B cell (primary cell): ENCODE data around the gene VAV3. TPM values are rescaled to one million over a fixed set of nuclear protein-coding genes. Genes with fewer than 3 reads are reported as not detected.
"Not testable (repeated sequence)": the region's sequence is repeated elsewhere in the genome, so short reads cannot be mapped to it uniquely, and the experiment has no call there.

Experiments
- ATAC-seq: fragments of 200-7000 bp; cut with Tn5 transposase; one replicate; pipeline ENCODE4 v1.10.0; 2021; ENCODE audit warnings: low read depth, mild to moderate bottlenecking, moderate number of reproducible peaks, moderate library complexity
- CTCF ChIA-PET: fragments of 350-600 bp; sonication (Branson Sonifier 250); formaldehyde crosslinking; loops from one replicate; lab custom pipeline; 2021; ENCODE audit warnings: antibody characterized with exemption, inconsistent platforms; lab: Charles Lee
- POLR2A ChIA-PET: fragments of 350-600 bp; sonication (Branson Sonifier 250); formaldehyde crosslinking; loops from one replicate; lab custom pipeline; 2021; ENCODE audit warnings: antibody characterized with exemption; lab: Charles Lee
- DNase-seq: peaks from one replicate; pipeline ENCODE4 v3.0.0; 2013
- H2AFZ ChIP-seq: 2 replicates; pipeline ENCODE4 v1.6.1; 2012; ENCODE audit warnings: mild to moderate bottlenecking, low read depth, low read length; ENCODE audit not compliant: insufficient read depth, poor library complexity, severe bottlenecking
- H3K27ac ChIP-seq, 2 donors: 1 replicate in 1 of 2; 2 replicates in 1 of 2; pipeline ENCODE4 v1.5.1; 2012 to 2013; ENCODE audit warnings: low read length in 2 of 2, mild to moderate bottlenecking in 2 of 2, moderate library complexity in 1 of 2
- H3K27me3 ChIP-seq, 4 experiments: fragments of 200-600 bp in 1 of 4; sonication (generic) in 1 of 4; replicated peaks in 1 of 4; 1 replicate in 2 of 4; 2 replicates in 2 of 4; pipeline versions ENCODE4 v1.6.1 to v1.7.0; 2013 to 2016; ENCODE audit warnings: low read length in 3 of 4, mild to moderate bottlenecking in 2 of 4, mixed read lengths in 1 of 4, moderate library complexity in 1 of 4; ENCODE audit not compliant: insufficient read depth in 4 of 4, control insufficient read depth in 3 of 4; ENCODE audit errors: control extremely low read depth in 1 of 4
- H3K36me3 ChIP-seq, 2 experiments: replicated peaks in 1 of 2; 1 replicate in 1 of 2; 2 replicates in 1 of 2; pipeline versions ENCODE4 v1.6.1 to v1.7.1; 2013; ENCODE audit warnings: low read length in 1 of 2; ENCODE audit not compliant: insufficient read depth in 2 of 2, control insufficient read depth in 1 of 2; ENCODE audit errors: control extremely low read depth in 1 of 2, extremely low read depth in 1 of 2
- H3K4me1 ChIP-seq, 2 donors: fragments of 200-600 bp in 1 of 2; sonication (generic) in 1 of 2; 1 replicate in 1 of 2; 2 replicates in 1 of 2; pipeline versions ENCODE4 v1.5.1 to v1.6.1; 2013 to 2017; ENCODE audit warnings: low read length in 2 of 2; ENCODE audit not compliant: control insufficient read depth in 2 of 2, insufficient read depth in 2 of 2
- H3K4me2 ChIP-seq: replicated peaks from 2 replicates; pipeline ENCODE3; 2012; ENCODE audit warnings: mild to moderate bottlenecking, low read depth, low read length; ENCODE audit not compliant: poor library complexity, severe bottlenecking
- H3K4me3 ChIP-seq, 5 experiments: fragments of 200-600 bp in 1 of 5; sonication (generic) in 1 of 5; 1 replicate in 3 of 5; 2 replicates in 2 of 5; pipeline versions ENCODE4 v1.5.1 to v1.7.0; 2011 to 2016; ENCODE audit warnings: low read length in 4 of 5, mild to moderate bottlenecking in 4 of 5, low read depth in 2 of 5, control low read depth in 1 of 5, moderate library complexity in 1 of 5; ENCODE audit not compliant: insufficient read depth in 1 of 5; ENCODE audit errors: control extremely low read depth in 1 of 5, extremely low read depth in 1 of 5
- H3K79me2 ChIP-seq: fragments of 200-600 bp; sonication (generic); one replicate; pipeline ENCODE4 v1.6.0; 2016; ENCODE audit warnings: low read length; ENCODE audit not compliant: control insufficient read depth, insufficient read depth
- H3K9ac ChIP-seq: fragments of 200-600 bp; sonication (generic); 2 replicates; pipeline ENCODE4 v1.6.1; 2017; ENCODE audit warnings: mild to moderate bottlenecking, low read length, moderate library complexity
- H3K9me3 ChIP-seq, 3 donors: one replicate each; pipeline versions ENCODE4 v1.6.1 to v1.7.1; 2013; ENCODE audit warnings: low read length in 2 of 3; ENCODE audit not compliant: control insufficient read depth in 2 of 3, insufficient read depth in 1 of 3; ENCODE audit errors: control extremely low read depth in 1 of 3
- H4K20me1 ChIP-seq: 2 replicates; pipeline ENCODE4 v1.6.0; 2012; ENCODE audit warnings: mild to moderate bottlenecking, low read length; ENCODE audit not compliant: insufficient read depth, control insufficient read depth, poor library complexity, severe bottlenecking
- H3K27ac Mint-ChIP-seq: one replicate; pipeline ENCODE4 v1.8.0; 2021; ENCODE audit warnings: mixed read lengths
- H3K27me3 Mint-ChIP-seq: one replicate; pipeline ENCODE4 v1.8.0; 2021; ENCODE audit warnings: mixed read lengths
- H3K4me1 Mint-ChIP-seq: one replicate; pipeline ENCODE4 v1.8.0; 2021; ENCODE audit warnings: mixed read lengths
- H3K4me3 Mint-ChIP-seq: one replicate; pipeline ENCODE4 v1.8.0; 2021; ENCODE audit warnings: mixed read lengths
- H3K9me3 Mint-ChIP-seq: one replicate; pipeline ENCODE4 v1.8.0; 2022; ENCODE audit warnings: mixed read lengths; ENCODE audit not compliant: insufficient read depth
- EZH2 ChIP-seq: IDR thresholded peaks from 2 replicates; pipeline ENCODE4 v1.6.1; 2012; ENCODE audit warnings: borderline replicate concordance, low read depth, mild to moderate bottlenecking, moderate library complexity, low read length; ENCODE audit not compliant: insufficient read depth, poor library complexity, severe bottlenecking
- WGBS: methylation state at CpG from one replicate; pipeline ENCODE4 v1.1.5; 2013; ENCODE audit warnings: missing lambda C conversion rate; ENCODE audit not compliant: insufficient coverage; 5-methylcytosine and 5-hydroxymethylcytosine counted together
- intact Hi-C: fragments of 100-400 bp; cut with micrococcal nuclease; formaldehyde crosslinking; loops from one replicate; pipeline ENCODE4 v1.10.0; 2022
- polyA plus RNA-seq: library from polyadenylated mRNA; depleted of rRNA; stranded (reverse); fragments of >200 nt; gene quantifications from 2 replicates; pipeline ENCODE4 v1.2.3, GENCODE V29; 2012
- total RNA-seq, 2 donors: library from RNA; stranded (reverse); fragments of 120-200 nt in 1 of 2; gene quantifications; 1 replicate in 1 of 2; 2 replicates in 1 of 2; pipeline versions ENCODE4 v1.2.3 to v1.2.4, GENCODE V29; 2013 to 2022
- TF ChIP-seq, protein P1 (sequence below): fragments of 200-600 bp; IDR thresholded peaks from one replicate; pipeline ENCODE4 v1.8.0; 2022; ENCODE audit warnings: antibody characterized with exemption, mild to moderate bottlenecking

Gene VAV3
- total and polyA plus RNA-seq, 2 donors (not counting 1 experiment from before 2014, with no cell fraction given), result 14.8 to 32.5 TPM

DNA sequence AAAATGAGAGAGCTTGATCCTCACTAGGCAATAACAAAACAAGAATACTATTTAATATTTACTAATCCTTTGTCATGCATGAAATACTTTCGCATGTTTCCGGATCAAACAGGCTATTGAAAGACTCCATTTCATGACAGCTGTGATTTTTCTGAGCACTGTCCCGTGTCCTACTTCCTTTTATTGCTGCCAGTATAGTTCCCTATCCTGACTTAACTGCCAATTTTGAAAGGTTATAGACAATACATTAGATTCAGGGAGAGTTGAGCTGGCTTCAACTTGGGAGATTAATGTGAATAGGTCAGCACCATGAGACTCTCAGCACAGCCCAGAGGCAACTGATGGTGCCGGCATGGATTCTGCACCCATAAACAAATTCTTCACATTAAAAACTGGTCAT, 225.8 kb downstream of the VAV3 start:
- H3K9ac ChIP-seq, result no peak overlapping the region
- no peaks in the 10 kb centered on the region for H3K9me3 ChIP-seq
- H3K4me1 Mint-ChIP-seq, result peaks cover 58% of the 10 kb centered on the region
- peaks cover 20% of the 10 kb centered on the region for H3K79me2 ChIP-seq
- peak overlapping the region; percentile 41 to 43 for H3K27ac ChIP-seq
- H4K20me1 ChIP-seq, result peaks cover 2% of the 10 kb centered on the region
- H3K36me3 ChIP-seq, result peaks cover 0 to 9% of the 10 kb centered on the region in 2 experiments
- intact Hi-C loops, result no loop called here
- ATAC-seq, result peak; percentile 85
- peak overlapping the region; percentile 24 for H3K4me2 ChIP-seq
- peak; percentile 67 for DNase-seq
- H3K27ac Mint-ChIP-seq, result peak overlapping the region; percentile 79
- H3K4me3 Mint-ChIP-seq, result peak overlapping the region; percentile 60
- H3K4me3 ChIP-seq, result no peak overlapping the region
- H3K27me3 ChIP-seq, result no peaks in the 10 kb centered on the region
- H3K4me1 ChIP-seq, result peaks cover 26 to 32% of the 10 kb centered on the region in 2 donors
- 6% methylated on average over 2 of the region's 4 CpGs for WGBS
- no peaks in the 10 kb centered on the region for H3K9me3 Mint-ChIP-seq
- CTCF ChIA-PET, result interaction anchor here (0.7 kb wide), 1 partner anchor 225 kb away, joined by 4 read pairs; no protein-coding TSS in a partner anchor
- TF ChIP-seq, protein P1, sequence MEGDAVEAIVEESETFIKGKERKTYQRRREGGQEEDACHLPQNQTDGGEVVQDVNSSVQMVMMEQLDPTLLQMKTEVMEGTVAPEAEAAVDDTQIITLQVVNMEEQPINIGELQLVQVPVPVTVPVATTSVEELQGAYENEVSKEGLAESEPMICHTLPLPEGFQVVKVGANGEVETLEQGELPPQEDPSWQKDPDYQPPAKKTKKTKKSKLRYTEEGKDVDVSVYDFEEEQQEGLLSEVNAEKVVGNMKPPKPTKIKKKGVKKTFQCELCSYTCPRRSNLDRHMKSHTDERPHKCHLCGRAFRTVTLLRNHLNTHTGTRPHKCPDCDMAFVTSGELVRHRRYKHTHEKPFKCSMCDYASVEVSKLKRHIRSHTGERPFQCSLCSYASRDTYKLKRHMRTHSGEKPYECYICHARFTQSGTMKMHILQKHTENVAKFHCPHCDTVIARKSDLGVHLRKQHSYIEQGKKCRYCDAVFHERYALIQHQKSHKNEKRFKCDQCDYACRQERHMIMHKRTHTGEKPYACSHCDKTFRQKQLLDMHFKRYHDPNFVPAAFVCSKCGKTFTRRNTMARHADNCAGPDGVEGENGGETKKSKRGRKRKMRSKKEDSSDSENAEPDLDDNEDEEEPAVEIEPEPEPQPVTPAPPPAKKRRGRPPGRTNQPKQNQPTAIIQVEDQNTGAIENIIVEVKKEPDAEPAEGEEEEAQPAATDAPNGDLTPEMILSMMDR, result no peak
- no peak for TF ChIP-seq EZH2
- H3K27me3 Mint-ChIP-seq, result no peaks in the 10 kb centered on the region
- POLR2A ChIA-PET, result no interaction called here
- no peak overlapping the region for H2AFZ ChIP-seq

GRCh38 chr1:107733401-107733800, 231.6 kb downstream of the VAV3 start:
- DNase-seq, H3K9ac ChIP-seq, H3K27ac Mint-ChIP-seq, ATAC-seq, H4K20me1 ChIP-seq, H3K27me3 ChIP-seq, H3K9me3 Mint-ChIP-seq, H3K4me3 ChIP-seq, intact Hi-C loops, H3K27ac ChIP-seq, POLR2A ChIA-PET, H3K4me2 ChIP-seq, H3K27me3 Mint-ChIP-seq, H3K9me3 ChIP-seq, CTCF ChIA-PET, H3K4me3 Mint-ChIP-seq, H3K4me1 ChIP-seq, H2AFZ ChIP-seq: not testable (repeated sequence)
- H3K79me2 ChIP-seq, result peaks cover 21% of the 10 kb centered on the region
- 100% methylated on average over 5 of the region's 7 CpGs for WGBS
- H3K4me1 Mint-ChIP-seq, result peaks cover 20% of the 10 kb centered on the region
- H3K36me3 ChIP-seq, result peaks cover 0 to 10% of the 10 kb centered on the region in 2 experiments
